ENCODE measurements around the gene MYPOP.
A peak's percentile ranks its signal among the peaks of the same experiment; 100 is the strongest.

Gene MYPOP

GRCh38 chr19:45901912-45902650, at the start of gene MYPOP:
MYPOP (minus strand) TSS chr19:45902613; CDS start chr19:45901773, 840 bp downstream.
- H3K9ac ChIP-seq (ENCODE audit: low read depth, low read length): peak within 1 kb of the TSS; percentile 80
- no peaks in the 10 kb centered on the region for H3K9me3 ChIP-seq (ENCODE audit: insufficient read depth, low read length, severe bottlenecking)
- peak within 1 kb of the TSS; percentile 71 to 87; a peak in 3 of 4 replicates for H3K4me3 ChIP-seq (ENCODE audit: low read depth in 1 of 2, low read length in 2 of 2)
- peaks cover 28% of the 10 kb centered on the region for H3K79me2 ChIP-seq (ENCODE audit: insufficient read depth, low read length)
- H2AFZ ChIP-seq (ENCODE audit: low read depth, low read length): peak within 1 kb of the TSS; percentile 94
- peaks cover 38% of the 10 kb centered on the region for H3K36me3 ChIP-seq (ENCODE audit: insufficient read depth, low read length)
- H3K27me3 ChIP-seq (ENCODE audit: insufficient read depth, low read length, poor library complexity): no peaks in the 10 kb centered on the region
- DNase-seq: peak; percentile 34
- peak within 1 kb of the TSS; percentile 87 for H3K4me2 ChIP-seq (ENCODE audit: insufficient read depth, low read length)
- H4K20me1 ChIP-seq (ENCODE audit: insufficient read depth, low read length): 0 out of 2 replicates have a peak, but pooled peaks cover 4% of the 10 kb centered on the region
- H3K4me1 ChIP-seq (ENCODE audit: insufficient read depth, low read length): peaks cover 27% of the 10 kb centered on the region
- TF ChIP-seq EZH2 (IDR thresholded peaks at IDR 0.05; ENCODE audit: borderline replicate concordance, low read depth, low read length, severe bottlenecking) (no peak), CTCF (IDR thresholded peaks at IDR 0.05; ENCODE audit: borderline replicate concordance, extremely low read depth, low read length, poor library complexity, severe bottlenecking) (no peak)
- H3K27ac ChIP-seq (ENCODE audit: low read length): peak within 1 kb of the TSS; percentile 85
- ATAC-seq (ENCODE audit: insufficient read depth, low read depth): no peak

- no peak overlapping the region for H3K9ac ChIP-seq (ENCODE audit: low read depth, low read length)
- TF ChIP-seq EZH2 (IDR thresholded peaks at IDR 0.05; ENCODE audit: borderline replicate concordance, low read depth, low read length, severe bottlenecking) (no peak), CTCF (IDR thresholded peaks at IDR 0.05; ENCODE audit: borderline replicate concordance, extremely low read depth, low read length, poor library complexity, severe bottlenecking) (no peak)
- no peak for DNase-seq
- H3K27me3 ChIP-seq (ENCODE audit: insufficient read depth, low read length, poor library complexity): no peaks in the 10 kb centered on the region
- H3K9me3 ChIP-seq (ENCODE audit: insufficient read depth, low read length, severe bottlenecking): no peaks in the 10 kb centered on the region
- no peak overlapping the region for H2AFZ ChIP-seq (ENCODE audit: low read depth, low read length)
- no peaks in the 10 kb centered on the region for H3K79me2 ChIP-seq (ENCODE audit: insufficient read depth, low read length)
- ATAC-seq (ENCODE audit: insufficient read depth, low read depth): no peak
- H3K36me3 ChIP-seq (ENCODE audit: insufficient read depth, low read length): no peaks in the 10 kb centered on the region
- H3K4me1 ChIP-seq (ENCODE audit: insufficient read depth, low read length): peaks cover under 1% of the 10 kb centered on the region; the same call in 1 of the 2 replicates
- no peak overlapping the region for H3K27ac ChIP-seq (ENCODE audit: low read length)
- no peak overlapping the region for H3K4me3 ChIP-seq (ENCODE audit: low read depth in 1 of 2, low read length in 2 of 2)
- no peak overlapping the region for H3K4me2 ChIP-seq (ENCODE audit: insufficient read depth, low read length)
- no peaks in the 10 kb centered on the region for H4K20me1 ChIP-seq (ENCODE audit: insufficient read depth, low read length)
Observed at GRCh38 chr19:45947926-45948325, 45.5 kb upstream of the MYPOP start.

- DNase-seq (no peak), ATAC-seq (ENCODE audit: insufficient read depth, low read depth) (no peak)
- Histone ChIP-seq H3K27me3 (ENCODE audit: insufficient read depth, low read length, poor library complexity) (peaks cover 2% of the 10 kb centered on the region), H3K4me1 (ENCODE audit: insufficient read depth, low read length) (no peaks in the 10 kb centered on the region), H3K4me2 (ENCODE audit: insufficient read depth, low read length) (no peak overlapping the region), H4K20me1 (ENCODE audit: insufficient read depth, low read length) (no peaks in the 10 kb centered on the region), H3K9me3 (ENCODE audit: insufficient read depth, low read length, severe bottlenecking) (no peaks in the 10 kb centered on the region), H2AFZ (ENCODE audit: low read depth, low read length) (no peak overlapping the region), H3K36me3 (ENCODE audit: insufficient read depth, low read length) (no peaks in the 10 kb centered on the region), H3K4me3 (ENCODE audit: low read depth in 1 of 2, low read length in 2 of 2) (no peak overlapping the region), H3K79me2 (ENCODE audit: insufficient read depth, low read length) (no peaks in the 10 kb centered on the region), H3K27ac (ENCODE audit: low read length) (no peak overlapping the region), H3K9ac (ENCODE audit: low read depth, low read length) (no peak overlapping the region)
- TF ChIP-seq CTCF (IDR thresholded peaks at IDR 0.05; ENCODE audit: borderline replicate concordance, extremely low read depth, low read length, poor library complexity, severe bottlenecking): no peak
- TF ChIP-seq EZH2 (IDR thresholded peaks at IDR 0.05; ENCODE audit: borderline replicate concordance, low read depth, low read length, severe bottlenecking): no peak
Observed at GRCh38 chr19:45940515-45940805, 38.0 kb upstream of the MYPOP start.

Data from DND-41 (cell line).